ENCODE measurements around the gene VSTM4.

Gene VSTM4

GRCh38 chr10:49153115-49153514, 37.8 kb upstream of the VSTM4 start:
- no peak for DNase-seq (ENCODE audit: low read depth)
- no peak for TF ChIP-seq CTCF (IDR thresholded peaks at IDR 0.05; ENCODE audit: insufficient read depth, low read depth, low read length, missing control alignments)
- H3K4me3 ChIP-seq (ENCODE audit: low read length): no peak overlapping the region

- DNase-seq (ENCODE audit: low read depth): no peak
- H3K4me3 ChIP-seq (ENCODE audit: low read length): no peak overlapping the region
- TF ChIP-seq CTCF (IDR thresholded peaks at IDR 0.05; ENCODE audit: insufficient read depth, low read depth, low read length, missing control alignments): no peak
These were observed 37.3 kb upstream of the VSTM4 start for GRCh38 chr10:49152663-49153062.

- no peak overlapping the region for H3K4me3 ChIP-seq (ENCODE audit: low read length)
- no peak for TF ChIP-seq CTCF (IDR thresholded peaks at IDR 0.05; ENCODE audit: insufficient read depth, low read depth, low read length, missing control alignments)
- no peak for DNase-seq (ENCODE audit: low read depth)
These were observed 36.7 kb upstream of the VSTM4 start for GRCh38 chr10:49152037-49152436.

GRCh38 chr10:49151481-49151880, 36.2 kb upstream of the VSTM4 start:
- DNase-seq (ENCODE audit: low read depth): no peak
- H3K4me3 ChIP-seq (ENCODE audit: low read length): no peak overlapping the region
- TF ChIP-seq CTCF (IDR thresholded peaks at IDR 0.05; ENCODE audit: insufficient read depth, low read depth, low read length, missing control alignments): no peak

GRCh38 chr10:49151025-49151445, 35.7 kb upstream of the VSTM4 start:
- DNase-seq (ENCODE audit: low read depth): no peak
- no peak overlapping the region for H3K4me3 ChIP-seq (ENCODE audit: low read length)
- TF ChIP-seq CTCF (IDR thresholded peaks at IDR 0.05; ENCODE audit: insufficient read depth, low read depth, low read length, missing control alignments): no peak

- DNase-seq (ENCODE audit: low read depth): no peak
These were observed 35.1 kb upstream of the VSTM4 start for GRCh38 chr10:49150426-49150825.

More at GRCh38 chr10:49150426-49150825, 35.1 kb upstream of the VSTM4 start:
- H3K4me3 ChIP-seq (ENCODE audit: low read length): no peak overlapping the region
- no peak for TF ChIP-seq CTCF (IDR thresholded peaks at IDR 0.05; ENCODE audit: insufficient read depth, low read depth, low read length, missing control alignments)
